HG03575 (cell line): ENCODE results near the gene CLTC.

ENCODE experiments used
- ATAC-seq: cut with Tn5 transposase; IDR thresholded peaks from one replicate; pipeline ENCODE4 v1.9.1; 2021; ENCODE audit not compliant: unreplicated experiment, insufficient number of reproducible peaks, low FRiP score; ENCODE audit errors: extremely low read depth

Gene CLTC

DNA sequence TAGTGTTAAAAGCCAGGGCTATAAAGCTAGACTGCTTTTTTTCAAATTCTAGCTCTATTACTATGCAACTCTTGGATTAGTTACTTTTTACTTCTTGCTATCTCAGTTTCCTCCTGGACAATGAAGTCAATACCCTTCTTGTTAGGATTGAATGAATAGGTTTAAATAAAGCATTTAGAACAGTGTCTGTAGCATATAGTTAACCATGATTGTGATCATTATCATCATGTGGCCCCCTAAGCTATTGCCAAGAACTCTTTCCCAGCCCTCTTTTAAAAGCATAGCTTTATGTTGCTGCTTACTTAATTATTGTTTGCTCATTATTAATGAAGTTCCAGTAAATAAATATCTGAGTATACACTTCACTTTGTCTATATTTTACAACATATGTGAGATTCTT, 92.2 kb downstream of the CLTC start:
- ATAC-seq: no peak

DNA sequence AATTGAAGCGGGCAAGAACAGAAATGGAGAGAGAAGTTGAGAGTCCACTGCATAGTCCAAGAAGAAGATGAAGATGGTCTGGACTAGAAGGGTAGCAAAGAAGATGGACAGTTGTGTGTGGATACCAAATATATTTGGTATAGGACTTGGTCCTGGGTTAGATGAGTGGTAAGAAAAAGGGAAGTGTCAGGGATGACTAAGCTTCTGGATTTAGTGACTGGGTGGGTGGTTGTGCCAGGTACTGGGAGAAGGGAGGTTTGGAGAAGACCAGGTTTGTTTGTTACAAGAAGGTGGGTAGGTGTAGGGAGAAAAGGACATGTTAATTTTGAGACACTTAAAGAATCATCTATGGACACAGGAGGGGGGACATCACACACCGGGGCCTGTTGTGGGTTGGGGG, 93.2 kb downstream of the CLTC start:
- ATAC-seq: no peak

DNA sequence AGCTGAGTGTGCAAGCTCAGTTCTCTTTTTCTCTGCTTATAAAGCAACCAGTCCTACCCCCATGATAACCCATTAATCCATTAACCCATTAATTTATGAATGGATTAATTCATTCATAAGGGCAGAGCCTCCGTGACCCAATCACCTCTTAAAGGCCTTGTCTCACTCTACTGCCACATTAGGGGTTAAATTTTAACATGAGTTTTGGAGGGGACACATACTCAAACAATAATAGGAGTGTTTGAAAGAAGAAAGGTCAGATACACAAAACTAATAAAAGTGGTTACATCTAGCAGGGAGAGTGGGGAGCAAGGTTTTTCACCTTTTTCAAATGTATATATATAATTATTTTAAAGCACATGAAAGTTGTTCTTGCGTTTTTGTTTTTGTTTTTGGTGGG, 94.6 kb downstream of the CLTC start:
- ATAC-seq: no peak

DNA sequence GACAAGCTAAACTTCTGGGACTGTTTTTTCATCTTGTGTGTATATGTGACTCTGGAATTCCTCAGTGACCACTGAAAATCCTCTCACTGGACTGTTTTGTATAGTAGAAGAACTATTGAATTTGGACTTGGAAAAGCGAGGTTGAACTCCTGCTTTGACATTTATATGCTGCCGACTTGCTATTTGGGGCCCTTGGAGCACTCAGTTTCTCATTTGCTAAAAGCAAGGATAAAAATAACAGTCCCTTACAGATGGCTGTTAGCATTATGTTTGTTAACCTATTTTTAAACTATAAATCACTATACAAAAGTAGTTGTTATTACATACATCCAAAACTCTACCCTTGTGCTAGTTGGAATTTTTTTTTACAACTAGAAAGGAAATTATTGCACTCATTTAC, 96.7 kb downstream of the CLTC start:
- no peak for ATAC-seq

DNA sequence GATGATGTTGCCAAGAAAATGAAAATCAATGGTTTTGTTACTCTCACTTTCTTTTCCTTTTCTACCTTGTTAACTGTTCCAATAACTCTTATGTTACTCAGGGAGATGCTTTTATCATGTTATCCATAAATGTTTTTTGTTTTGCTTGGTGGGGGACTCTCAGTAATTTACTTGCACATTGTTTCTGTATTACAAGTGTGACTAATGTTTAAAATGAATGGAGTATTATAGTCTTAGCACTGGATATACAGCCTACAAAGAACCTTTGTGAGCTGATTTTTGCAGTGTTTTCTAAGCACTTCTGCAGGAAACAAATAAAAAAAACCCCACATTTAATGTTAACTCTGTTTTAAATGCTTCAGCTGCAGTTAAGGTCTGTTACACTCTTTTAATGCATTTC, 99.8 kb downstream of the CLTC start:
- no peak for ATAC-seq

DNA sequence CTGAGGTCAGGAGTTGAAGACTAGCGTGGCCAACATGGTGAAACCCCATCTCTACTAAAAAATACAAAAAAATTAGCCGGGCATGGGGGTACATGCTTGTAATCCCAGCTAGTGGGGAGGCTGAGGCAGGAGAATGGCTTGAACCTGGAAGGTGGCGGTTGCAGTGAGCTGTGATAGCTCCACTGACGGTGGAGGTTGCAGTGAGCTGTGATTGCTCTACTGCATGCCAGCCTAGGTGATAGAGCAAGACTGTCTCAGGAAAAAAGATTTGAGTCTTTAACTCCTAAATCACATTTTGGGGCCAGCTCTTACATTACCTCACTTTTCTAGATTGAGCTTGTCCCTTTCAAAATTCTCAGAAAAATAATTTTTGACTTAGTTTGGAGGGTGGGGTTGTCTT, 102.9 kb downstream of the CLTC start:
- no peak for ATAC-seq

DNA sequence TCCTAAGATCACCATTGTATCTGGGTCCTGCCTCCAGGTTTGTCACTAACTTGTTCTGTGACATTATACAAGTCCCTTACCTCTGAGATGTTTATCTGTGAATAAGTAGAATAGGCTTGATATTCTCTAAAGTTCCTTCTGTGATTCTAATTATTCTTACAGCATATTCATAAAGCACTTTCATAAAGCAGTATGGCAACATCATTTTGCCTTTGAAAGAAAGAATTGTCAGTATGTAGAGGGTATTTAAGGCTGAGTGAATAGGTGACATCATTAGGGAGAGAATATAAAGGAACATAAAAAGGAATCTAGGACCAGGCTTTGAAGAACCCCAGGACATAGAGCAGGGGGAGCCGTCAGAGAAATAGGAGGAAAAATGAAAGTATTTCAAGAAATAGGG, 103.3 kb downstream of the CLTC start:
- ATAC-seq: no peak

DNA sequence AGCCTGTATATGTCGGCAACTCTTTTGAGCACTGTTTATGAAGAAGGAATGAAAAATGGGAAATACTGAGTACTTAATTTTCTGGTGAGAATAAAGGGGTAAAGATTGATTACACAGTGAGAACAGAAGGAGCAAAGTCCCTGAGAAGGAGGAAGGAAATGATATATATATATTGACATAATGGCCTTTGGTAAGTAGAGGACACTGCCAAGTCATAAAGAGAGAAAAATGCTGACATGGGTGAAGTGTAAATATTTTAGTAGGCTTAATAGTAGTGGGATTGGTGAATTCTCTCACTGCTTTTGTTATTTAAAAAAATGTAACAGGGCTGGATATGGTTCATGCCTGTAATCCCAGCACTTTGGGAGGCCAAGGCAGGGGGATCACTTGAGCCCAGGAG, 103.9 kb downstream of the CLTC start:
- ATAC-seq: no peak

DNA sequence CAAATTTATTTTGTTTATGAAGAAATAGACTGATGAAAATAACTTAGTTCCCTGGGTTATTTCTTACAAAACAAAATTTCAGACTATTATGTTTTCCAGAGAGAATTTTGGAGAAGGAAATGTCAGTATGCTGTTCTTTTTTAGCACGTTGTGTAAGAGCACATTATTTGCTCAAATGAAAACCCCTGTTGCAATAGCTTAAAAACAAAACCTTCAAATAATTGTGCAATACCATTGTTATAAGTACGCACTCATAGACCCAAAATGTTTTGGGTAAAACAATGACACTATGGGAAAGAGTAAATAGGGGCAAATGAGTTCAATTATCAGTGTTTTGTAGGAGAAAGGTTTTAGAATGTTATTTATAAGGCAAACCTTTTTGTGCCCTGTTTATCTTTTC, 106.0 kb downstream of the CLTC start:
- ATAC-seq: no peak

DNA sequence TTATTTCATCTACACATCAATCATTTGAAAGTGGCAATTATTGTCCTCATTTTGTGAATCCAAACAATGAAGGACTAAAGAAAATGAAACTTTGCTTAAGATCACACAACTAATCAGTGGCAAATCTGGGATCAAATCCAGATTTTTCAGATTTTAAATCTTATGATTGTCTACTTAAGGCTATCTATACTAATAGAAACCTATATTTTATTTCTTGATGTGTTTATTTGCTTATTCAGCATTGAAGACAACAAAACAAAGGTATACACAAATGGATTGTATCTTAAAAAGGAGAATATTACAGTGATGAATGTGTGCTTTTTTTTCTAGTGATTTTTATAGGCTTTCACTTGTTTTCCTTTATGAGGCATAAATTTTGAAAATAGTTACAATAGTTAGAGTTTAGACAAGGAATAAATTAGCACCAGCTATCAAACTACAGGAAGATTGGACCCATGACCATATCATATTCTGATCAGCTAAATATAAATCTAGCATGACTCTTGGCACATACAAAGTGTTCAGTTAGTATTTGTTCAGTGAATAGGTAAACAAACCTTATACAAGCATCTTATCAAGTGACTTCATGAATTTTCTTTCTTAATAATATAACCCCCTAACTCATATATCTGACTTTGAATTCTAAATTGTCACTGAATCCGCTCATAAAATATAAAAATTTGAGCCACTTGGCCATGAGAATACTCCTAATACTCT, 108.3 kb downstream of the CLTC start:
- no peak for ATAC-seq

DNA sequence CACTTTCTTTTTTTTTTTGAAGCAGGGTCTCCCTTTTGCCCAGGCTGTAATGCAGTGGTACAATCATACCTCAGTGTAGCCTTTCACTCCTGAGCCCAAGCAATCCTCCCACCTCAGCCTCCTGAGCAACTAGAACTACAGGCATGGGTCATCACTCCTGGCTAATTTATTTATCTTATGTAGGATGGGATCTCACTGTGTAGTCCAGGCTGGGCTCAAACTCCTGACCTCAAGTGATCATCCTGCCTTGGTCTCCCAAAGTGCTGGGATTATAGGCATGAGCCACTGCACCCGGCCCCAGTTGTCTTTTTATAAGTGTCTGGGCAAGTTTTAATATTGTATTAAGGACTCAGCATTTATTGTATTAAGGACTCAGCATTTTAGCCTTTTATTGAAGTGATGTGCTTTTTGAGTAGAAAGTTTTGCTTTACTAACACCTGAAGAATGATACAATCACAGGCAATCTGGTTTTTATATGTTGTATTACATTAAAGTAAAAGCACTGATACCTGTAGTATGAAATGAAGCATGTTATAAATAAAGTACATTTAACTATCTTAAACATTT, 110.7 kb downstream of the CLTC start:
- ATAC-seq: no peak

DNA sequence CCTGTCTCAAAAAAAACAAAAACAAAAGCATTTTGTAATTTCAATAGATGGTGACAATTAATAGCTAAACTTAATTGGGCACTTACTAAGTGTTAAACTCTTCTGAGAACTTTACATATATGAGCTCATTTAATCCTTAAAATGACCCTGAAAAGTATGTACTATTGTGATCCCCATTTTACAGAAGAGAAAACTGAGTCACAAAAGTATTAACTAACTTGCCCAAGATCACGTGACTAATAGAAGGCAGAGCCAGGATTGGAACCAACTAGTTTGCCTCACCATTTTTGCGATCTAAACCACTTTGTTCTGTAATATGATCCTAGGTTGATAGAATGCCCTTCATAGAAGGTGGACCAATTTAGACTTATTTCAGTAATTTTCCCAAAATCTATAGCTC, 114.0 kb downstream of the CLTC start:
- ATAC-seq: no peak

DNA sequence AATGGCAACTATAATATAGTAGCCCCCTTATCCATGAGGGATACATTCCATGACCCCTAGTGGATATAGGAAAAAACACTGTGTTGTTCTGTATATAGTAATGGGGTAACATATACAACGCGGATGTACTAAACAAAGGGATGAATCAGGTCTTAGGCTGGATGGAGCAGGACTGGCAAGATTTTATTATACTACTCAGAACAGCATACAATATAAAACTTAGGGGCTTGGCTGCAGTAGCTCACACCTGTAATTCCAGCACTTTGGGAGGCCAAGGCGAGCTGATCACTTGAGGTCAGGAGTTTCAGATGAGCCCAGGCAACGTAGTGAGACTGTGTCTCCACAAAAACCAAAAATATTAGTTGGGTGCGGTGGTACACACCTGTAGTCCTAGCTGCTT, 114.5 kb downstream of the CLTC start:
- no peak for ATAC-seq

DNA sequence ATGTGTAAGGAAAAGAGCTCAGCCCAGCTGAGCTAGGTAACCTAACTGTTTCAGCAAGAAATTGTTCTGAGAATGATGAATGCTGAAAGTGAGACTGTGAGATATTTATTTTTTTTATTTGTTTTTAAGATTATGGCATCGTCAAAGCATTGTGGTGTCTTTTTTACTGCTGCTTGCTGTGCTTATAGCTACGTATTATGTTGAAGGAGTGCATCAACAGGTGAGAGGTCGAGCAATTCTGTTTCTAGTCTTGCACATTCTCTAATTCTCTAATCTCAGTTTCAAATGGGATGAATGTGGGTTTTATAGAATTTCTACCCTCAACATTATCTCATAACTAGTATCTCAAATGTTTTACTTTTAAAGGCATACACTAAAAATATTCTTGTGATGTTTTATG, 117.6 kb downstream of the CLTC start:
- no peak for ATAC-seq

DNA sequence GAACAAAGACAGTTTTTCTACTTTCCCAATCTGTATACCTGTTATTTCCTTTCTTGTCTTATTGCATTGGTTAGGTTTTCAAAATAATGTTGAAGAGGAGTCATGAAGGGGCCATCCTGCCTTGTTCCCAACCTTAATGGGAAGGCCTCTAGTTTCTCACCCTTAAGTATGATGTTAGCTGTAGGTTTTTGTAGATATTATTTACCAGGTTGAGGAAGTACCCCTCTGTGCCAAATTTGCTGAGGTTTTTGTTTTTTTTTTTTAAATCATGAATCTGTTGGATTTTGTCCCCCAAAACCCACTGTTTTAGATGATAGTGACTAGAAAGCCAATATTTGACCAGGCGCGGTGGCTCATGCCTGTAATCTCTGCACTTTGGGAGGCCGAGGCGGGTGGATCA, 124.1 kb downstream of the CLTC start:
- no peak for ATAC-seq

DNA sequence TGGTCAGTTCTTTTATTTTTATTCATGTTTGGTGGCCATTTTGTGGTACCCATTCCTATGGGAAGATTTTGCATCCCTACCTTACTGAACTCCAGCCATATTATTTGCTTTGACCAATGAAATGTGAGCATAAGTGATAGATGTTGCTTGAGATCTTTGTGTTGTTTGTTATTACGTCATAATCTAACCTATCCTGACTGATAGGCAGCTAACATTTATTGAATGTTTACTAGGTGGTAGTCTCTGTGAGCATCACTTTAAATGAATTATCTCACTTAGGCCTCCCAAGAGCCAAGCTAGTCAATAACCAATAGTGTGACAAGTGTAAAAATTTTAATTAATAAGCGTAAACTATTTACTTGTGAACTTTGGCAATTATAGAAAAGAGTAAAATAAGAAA, 125.3 kb downstream of the CLTC start:
- ATAC-seq: no peak
